Karpas-422 (cell line): Measurements from ENCODE around the gene LGALS9. TPM values are rescaled to one million over a fixed set of nuclear protein-coding genes. Genes with fewer than 3 reads are reported as not detected.
"Not testable (repeated sequence)": the region's sequence is repeated elsewhere in the genome, so short reads cannot be mapped to it uniquely, and the experiment has no call there.

ENCODE experiments used
- DNase-seq: peaks from one replicate; pipeline ENCODE4 v3.0.0-alpha.2; 2015
- H2AFZ ChIP-seq: fragments of 200-600 bp; sonication (generic); 2 replicates; pipeline ENCODE4 v1.6.1; 2014; ENCODE audit warnings: antibody characterized with exemption, low read length, mixed read lengths
- H3K27ac ChIP-seq: fragments of 200-600 bp; sonication (generic); 2 replicates; pipeline ENCODE4 v1.5.1; 2014; ENCODE audit warnings: mild to moderate bottlenecking, low read length, moderate library complexity
- H3K27me3 ChIP-seq: fragments of 200-600 bp; sonication (generic); 2 replicates; pipeline ENCODE4 v1.6.1; 2014; ENCODE audit warnings: low read length, mixed read lengths
- H3K36me3 ChIP-seq: fragments of 200-600 bp; sonication (generic); 2 replicates; pipeline ENCODE4 v1.6.1; 2014; ENCODE audit warnings: low read length, mixed read lengths; ENCODE audit not compliant: insufficient read depth
- H3K4me1 ChIP-seq: fragments of 200-600 bp; sonication (generic); 2 replicates; pipeline ENCODE4 v1.6.1; 2014; ENCODE audit warnings: mild to moderate bottlenecking, low read length, mixed read lengths
- H3K4me2 ChIP-seq: fragments of 200-600 bp; sonication (generic); 2 replicates; pipeline ENCODE4 v1.6.1; 2014; ENCODE audit warnings: low read length, low read depth, mild to moderate bottlenecking; ENCODE audit not compliant: poor library complexity, severe bottlenecking
- H3K4me3 ChIP-seq: fragments of 200-600 bp; sonication (generic); 2 replicates; pipeline ENCODE4 v1.5.1; 2014; ENCODE audit warnings: mild to moderate bottlenecking, antibody characterized with exemption, low read length, mixed read lengths
- H3K79me2 ChIP-seq: fragments of 200-600 bp; sonication (generic); 2 replicates; pipeline ENCODE4 v1.6.1; 2014; ENCODE audit warnings: mild to moderate bottlenecking, low read length, mixed read lengths
- H3K9ac ChIP-seq: fragments of 200-600 bp; sonication (generic); 2 replicates; pipeline ENCODE4 v1.6.0; 2014; ENCODE audit warnings: low read length
- H3K9me2 ChIP-seq: fragments of 200-600 bp; sonication (generic), shearing (Covaris generic); replicated peaks from 2 replicates; pipeline ENCODE4 v1.6.0; 2014; ENCODE audit warnings: mild to moderate bottlenecking, low read length, moderate library complexity; ENCODE audit not compliant: insufficient read depth
- H3K9me3 ChIP-seq: fragments of 300-700, 200-600 bp; sonication (generic); 2 replicates; pipeline ENCODE4 v1.6.1; 2014; ENCODE audit warnings: low read length, mixed read lengths
- H4K20me1 ChIP-seq: fragments of 200-600 bp; sonication (generic); 2 replicates; pipeline ENCODE4 v1.6.1; 2014; ENCODE audit warnings: mild to moderate bottlenecking, antibody characterized with exemption, low read length, low read depth; ENCODE audit not compliant: insufficient read depth
- total RNA-seq: library from RNA; depleted of rRNA; stranded (reverse); fragments of >200 nt; shearing (Covaris generic); gene quantifications from 2 replicates; pipeline ENCODE4 v1.2.3, GENCODE V29; 2014; ENCODE audit warnings: low replicate concordance

The LGALS9 gene
- total RNA-seq, 1 experiment from 2014 or later = 5.4 TPM

- DNase-seq = peak; percentile 95
- Histone ChIP-seq H3K79me2 (no peaks in the 10 kb centered on the region), H2AFZ (peak overlapping the region; percentile 97), H3K36me3 (no peaks in the 10 kb centered on the region), H3K4me2 (no peak overlapping the region), H3K9ac (no peak overlapping the region), H3K4me1 (peaks cover 3% of the 10 kb centered on the region; the same call in 1 of the 2 replicates), H3K27me3 (no peaks in the 10 kb centered on the region), H3K4me3 (no peak overlapping the region), H3K9me3 (no peaks in the 10 kb centered on the region), H3K27ac (no peak overlapping the region), H4K20me1 (no peaks in the 10 kb centered on the region), H3K9me2 (no peaks in the 10 kb centered on the region)
Measured at GRCh38 chr17:27654654-27655524, 23.9 kb downstream of the LGALS9 start.

- H3K4me1 ChIP-seq, DNase-seq, H3K27ac ChIP-seq, H3K9ac ChIP-seq, H3K36me3 ChIP-seq, H3K9me3 ChIP-seq, H3K9me2 ChIP-seq, H3K79me2 ChIP-seq, H3K27me3 ChIP-seq, H2AFZ ChIP-seq, H3K4me3 ChIP-seq, H4K20me1 ChIP-seq, H3K4me2 ChIP-seq: not testable (repeated sequence)
Measured at GRCh38 chr17:27655525-27656111, 24.6 kb downstream of the LGALS9 start.

- not testable (repeated sequence) for H3K27ac ChIP-seq
Measured at GRCh38 chr17:27656620-27657019, 25.6 kb downstream of the LGALS9 start.

GRCh38 chr17:27657620-27658019 lies 26.6 kb downstream of the LGALS9 start:
- no peaks in the 10 kb centered on the region for H3K9me3 ChIP-seq
- no peaks in the 10 kb centered on the region for H3K27me3 ChIP-seq
- no peak overlapping the region for H3K9ac ChIP-seq
- no peak overlapping the region for H2AFZ ChIP-seq
- no peaks in the 10 kb centered on the region for H4K20me1 ChIP-seq
- peak; percentile 55 for DNase-seq
- H3K36me3 ChIP-seq = no peaks in the 10 kb centered on the region
- H3K4me3 ChIP-seq = no peak overlapping the region
- no peak overlapping the region for H3K27ac ChIP-seq
- no peaks in the 10 kb centered on the region for H3K79me2 ChIP-seq
- no peak overlapping the region for H3K4me2 ChIP-seq
- H3K9me2 ChIP-seq = no peaks in the 10 kb centered on the region
- H3K4me1 ChIP-seq = peaks cover 3% of the 10 kb centered on the region; the same call in 1 of the 2 replicates

More at GRCh38 chr17:27656620-27657019, 25.6 kb downstream of the LGALS9 start:
- H2AFZ ChIP-seq, H4K20me1 ChIP-seq, H3K27me3 ChIP-seq, DNase-seq, H3K9ac ChIP-seq, H3K79me2 ChIP-seq, H3K9me2 ChIP-seq, H3K4me1 ChIP-seq, H3K9me3 ChIP-seq, H3K4me2 ChIP-seq, H3K4me3 ChIP-seq, H3K36me3 ChIP-seq: not testable (repeated sequence)

- no peak for DNase-seq
- Histone ChIP-seq H3K4me3 (no peak overlapping the region), H3K9me3 (no peaks in the 10 kb centered on the region), H3K27ac (no peak overlapping the region), H3K4me1 (no peaks in the 10 kb centered on the region), H3K79me2 (no peaks in the 10 kb centered on the region), H4K20me1 (no peaks in the 10 kb centered on the region), H2AFZ (no peak overlapping the region), H3K9me2 (no peaks in the 10 kb centered on the region), H3K36me3 (no peaks in the 10 kb centered on the region), H3K4me2 (no peak overlapping the region), H3K27me3 (no peaks in the 10 kb centered on the region), H3K9ac (no peak overlapping the region)
Measured at GRCh38 chr17:27659683-27660082, 28.7 kb downstream of the LGALS9 start.

GRCh38 chr17:27660436-27660835 lies 29.4 kb downstream of the LGALS9 start:
- Histone ChIP-seq H3K79me2 (no peaks in the 10 kb centered on the region), H3K9me2 (no peaks in the 10 kb centered on the region), H2AFZ (no peak overlapping the region), H3K4me2 (no peak overlapping the region), H3K27ac (no peak overlapping the region), H3K36me3 (no peaks in the 10 kb centered on the region), H3K9me3 (no peaks in the 10 kb centered on the region), H3K9ac (no peak overlapping the region), H3K4me3 (no peak overlapping the region), H4K20me1 (no peaks in the 10 kb centered on the region), H3K4me1 (no peaks in the 10 kb centered on the region), H3K27me3 (no peaks in the 10 kb centered on the region)
- no peak for DNase-seq

- Histone ChIP-seq H3K79me2 (no peaks in the 10 kb centered on the region), H3K9me2 (no peaks in the 10 kb centered on the region), H3K9me3 (no peaks in the 10 kb centered on the region), H3K27me3 (no peaks in the 10 kb centered on the region), H3K4me1 (no peaks in the 10 kb centered on the region), H3K36me3 (no peaks in the 10 kb centered on the region), H3K27ac (no peak overlapping the region), H3K4me2 (no peak overlapping the region), H3K4me3 (no peak overlapping the region), H2AFZ (no peak overlapping the region), H3K9ac (no peak overlapping the region), H4K20me1 (no peaks in the 10 kb centered on the region)
- DNase-seq = no peak
Measured at GRCh38 chr17:27663936-27664605, 33.1 kb downstream of the LGALS9 start.

- Histone ChIP-seq H4K20me1 (no peaks in the 10 kb centered on the region), H3K79me2 (no peaks in the 10 kb centered on the region), H3K4me3 (no peak overlapping the region), H3K4me1 (no peaks in the 10 kb centered on the region), H3K9me3 (no peaks in the 10 kb centered on the region), H2AFZ (no peak overlapping the region), H3K27me3 (no peaks in the 10 kb centered on the region), H3K4me2 (no peak overlapping the region), H3K36me3 (no peaks in the 10 kb centered on the region), H3K9me2 (no peaks in the 10 kb centered on the region), H3K9ac (no peak overlapping the region), H3K27ac (no peak overlapping the region)
- no peak for DNase-seq
Measured at GRCh38 chr17:27664606-27664965, 33.6 kb downstream of the LGALS9 start.
